CD4-positive, alpha-beta T cell treated with Interleukin-17A for 1 hour (primary cell): Measurements from ENCODE around the gene MYT1.
"Not testable (repeated sequence)": the region's sequence is repeated elsewhere in the genome, so short reads cannot be mapped to it uniquely, and the experiment has no call there.

Experiments
- DNase-seq: peaks from one replicate; pipeline ENCODE4 v3.0.0-alpha.2; 2020

MYT1 gene

GRCh38 chr20:64220420-64220819 lies 56.2 kb downstream of the MYT1 start:
- no peak for DNase-seq

DNA sequence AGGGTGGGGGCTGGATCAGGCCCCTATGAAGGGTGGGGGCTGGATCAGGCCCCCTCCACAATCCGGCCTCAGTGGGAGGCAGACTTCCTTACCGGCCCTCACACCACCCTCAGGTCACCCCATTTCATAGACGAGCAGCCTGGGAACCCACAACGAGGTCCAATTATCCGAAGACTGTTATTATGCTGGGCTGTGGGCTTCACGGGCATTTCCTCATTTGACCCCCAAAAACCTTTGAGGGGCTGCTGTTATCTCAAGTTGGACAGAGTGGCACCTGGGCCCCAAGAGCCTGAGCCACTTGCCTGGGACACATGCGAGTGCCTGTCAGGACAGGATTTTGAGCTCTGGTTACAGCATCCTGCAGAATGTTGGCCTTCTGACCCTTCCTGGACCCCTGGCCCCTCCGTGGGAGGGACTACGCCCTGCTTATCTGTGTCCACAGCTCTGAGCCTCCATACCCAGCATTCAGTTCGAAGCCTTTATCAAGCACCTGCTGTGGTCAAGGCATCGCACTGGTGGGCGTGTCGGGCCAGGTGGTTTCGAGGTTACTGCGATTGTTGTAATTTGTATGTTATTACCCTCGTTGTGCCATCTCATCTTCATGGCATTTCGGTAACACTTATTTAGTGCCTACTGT lies 56.8 kb downstream of the MYT1 start:
- DNase-seq: no peak

GRCh38 chr20:64222291-64222735 lies 58.1 kb downstream of the MYT1 start:
- no peak for DNase-seq

GRCh38 chr20:64222851-64223525 lies 58.7 kb downstream of the MYT1 start:
- DNase-seq: no peak

- no peak for DNase-seq
Measured at GRCh38 chr20:64223526-64224067, 59.3 kb downstream of the MYT1 start.

- DNase-seq: no peak
Measured at GRCh38 chr20:64224351-64225170, 60.3 kb downstream of the MYT1 start.

- no peak for DNase-seq
Measured at GRCh38 chr20:64225171-64225595, 60.9 kb downstream of the MYT1 start.

DNA sequence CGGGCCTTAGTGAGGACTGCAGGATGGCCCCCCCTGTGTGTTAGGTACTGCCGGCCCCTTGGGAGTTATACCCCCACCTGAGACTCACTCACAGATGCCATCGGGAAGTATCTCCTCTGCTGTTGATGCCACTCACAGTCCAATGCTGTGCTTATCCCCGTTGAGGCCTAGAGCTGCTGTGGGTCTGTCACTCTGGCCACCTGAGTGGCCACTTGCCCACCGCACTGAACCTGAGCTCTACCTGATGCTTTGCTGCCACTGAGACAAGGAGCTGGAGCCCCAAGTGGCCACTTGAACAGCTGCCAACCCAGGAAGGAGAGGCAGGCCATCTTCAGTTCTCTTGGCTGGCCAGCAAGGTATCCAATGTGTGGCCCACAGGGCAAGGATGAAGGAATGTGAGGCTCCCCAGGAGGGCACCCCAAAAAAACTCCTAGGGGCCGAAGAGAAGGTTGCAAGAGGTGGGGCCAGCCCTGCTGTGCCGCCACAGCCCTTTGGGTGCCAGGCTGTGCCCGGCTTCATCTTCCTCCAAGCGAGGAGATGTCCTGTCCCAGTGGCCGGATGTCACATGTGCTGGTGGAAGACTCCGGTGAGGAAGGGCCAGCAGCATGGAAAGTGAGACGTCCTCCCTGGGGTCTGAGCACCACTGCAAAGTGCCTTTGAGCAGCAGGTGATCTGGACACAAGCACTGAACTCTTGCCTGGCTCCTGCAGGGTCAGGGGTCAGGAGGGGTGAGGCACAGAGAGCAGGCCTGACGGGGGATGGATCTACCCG lies 61.8 kb downstream of the MYT1 start:
- no peak for DNase-seq

- DNase-seq: peak; percentile 54
Measured at GRCh38 chr20:64226686-64227580, 62.7 kb downstream of the MYT1 start.

GRCh38 chr20:64228086-64228653 lies 63.9 kb downstream of the MYT1 start:
- no peak for DNase-seq

DNA sequence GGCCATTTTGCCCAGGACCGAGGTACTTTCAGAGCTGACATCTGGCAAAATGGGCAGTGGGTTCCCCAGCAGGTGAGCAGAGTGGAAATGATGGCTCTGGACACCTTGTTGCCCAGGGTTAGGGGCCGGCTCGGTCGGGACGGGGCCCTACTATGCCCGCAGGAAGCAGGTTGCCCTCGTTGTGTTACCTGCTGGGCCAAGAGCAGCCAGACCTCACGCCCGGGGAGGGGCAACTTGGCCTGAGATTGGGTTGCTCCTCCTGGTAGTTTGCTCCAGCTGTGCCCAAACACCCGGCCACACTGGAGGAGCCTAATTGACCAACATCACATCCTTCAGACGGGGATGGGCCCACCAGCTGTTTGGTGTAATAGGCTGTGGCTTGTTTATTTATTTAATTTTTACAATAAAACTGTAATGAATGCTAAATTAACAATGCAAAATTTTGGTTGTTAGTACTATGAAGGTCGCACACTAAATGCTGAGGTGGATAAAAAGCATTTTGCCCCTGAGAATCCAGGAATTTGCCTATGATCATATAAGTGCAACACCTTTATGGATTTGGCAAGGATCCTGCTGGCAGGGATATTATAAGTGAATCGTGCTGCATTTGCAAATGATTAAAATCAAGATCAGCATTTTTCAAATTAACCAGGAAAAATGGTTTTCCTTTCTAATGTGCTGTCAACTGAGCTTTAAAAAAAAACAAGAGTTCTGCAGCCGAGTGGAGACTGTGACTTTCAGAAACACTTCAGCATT lies 64.7 kb downstream of the MYT1 start:
- DNase-seq: no peak

GRCh38 chr20:64229507-64230061 lies 65.3 kb downstream of the MYT1 start:
- no peak for DNase-seq

DNA sequence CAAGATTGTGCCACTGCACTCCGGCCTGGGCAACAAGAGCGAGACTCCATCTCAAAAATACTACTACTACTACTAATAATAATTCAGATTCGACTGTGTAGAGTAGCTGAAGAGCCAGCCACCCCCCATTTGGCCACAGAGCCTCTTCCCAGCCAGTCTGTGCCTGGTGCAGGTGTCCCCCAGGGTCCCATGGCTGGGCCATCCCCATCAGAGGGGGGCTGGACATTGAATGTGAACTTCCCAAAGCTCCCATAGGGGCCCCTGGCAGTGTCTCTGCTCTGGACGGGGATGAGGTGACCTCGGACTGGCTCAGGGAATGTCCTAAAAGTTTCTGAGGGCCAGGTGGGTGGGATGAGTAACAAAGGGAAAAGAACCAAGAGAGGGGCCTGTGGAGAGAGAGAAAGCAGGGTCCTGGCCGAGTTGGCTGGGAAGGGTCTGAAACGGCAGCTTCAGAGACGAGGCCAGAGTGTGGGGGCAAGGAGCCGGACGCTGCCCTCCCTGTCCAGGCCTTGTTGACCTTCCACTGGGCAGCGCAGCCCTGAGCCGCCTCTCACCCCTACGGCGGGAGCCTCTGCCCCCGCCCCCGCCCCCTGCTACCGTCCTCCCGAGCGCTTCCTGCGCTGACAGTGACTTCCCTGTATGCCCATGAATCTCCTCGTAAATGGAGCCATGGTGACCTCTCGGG lies 66.4 kb downstream of the MYT1 start:
- no peak for DNase-seq

GRCh38 chr20:64231621-64232550 lies 67.6 kb downstream of the MYT1 start:
- no peak for DNase-seq

DNA sequence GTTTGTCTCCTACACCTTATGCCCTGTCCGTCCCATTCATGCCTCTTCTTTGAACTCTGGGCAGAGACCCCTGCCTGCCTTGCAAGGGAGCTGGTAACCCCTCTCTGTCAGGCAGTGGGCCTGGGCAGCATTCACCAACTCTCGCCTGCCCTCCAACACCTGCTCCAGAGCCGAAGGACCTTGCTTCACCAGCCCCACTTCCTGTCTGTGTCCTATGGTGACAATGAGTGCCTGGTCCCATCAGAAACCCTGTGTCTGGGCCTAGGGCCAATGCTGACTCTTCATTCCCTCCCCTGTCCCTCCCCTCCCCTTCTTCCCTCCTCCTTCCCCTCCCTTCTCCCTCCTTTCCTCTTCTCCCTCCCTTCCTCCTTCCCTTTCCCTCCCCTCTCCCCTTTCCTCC lies 68.5 kb downstream of the MYT1 start:
- DNase-seq: no peak

DNA sequence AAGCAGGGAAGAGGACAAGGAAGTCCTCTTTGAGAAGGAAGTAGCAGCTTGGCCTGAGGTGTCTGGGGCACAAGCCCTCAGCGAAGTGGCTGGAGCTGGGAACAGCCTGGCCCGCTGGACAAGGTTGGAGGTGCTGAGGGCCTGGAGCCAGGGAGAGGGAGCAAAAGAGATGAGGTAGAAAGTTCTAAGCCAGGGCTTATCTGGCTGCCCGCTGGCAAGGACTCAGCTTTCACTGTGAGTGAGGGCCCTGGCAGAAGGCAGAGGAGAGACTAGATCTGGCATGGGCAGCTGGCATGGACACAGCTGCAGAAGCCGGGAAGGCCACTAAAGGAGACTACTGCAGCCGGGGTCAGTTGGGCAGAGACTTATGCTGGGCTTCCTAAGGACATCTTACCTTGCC lies 69.5 kb downstream of the MYT1 start:
- no peak for DNase-seq

- DNase-seq: no peak
Measured at GRCh38 chr20:64234291-64234791, 70.1 kb downstream of the MYT1 start.

DNA sequence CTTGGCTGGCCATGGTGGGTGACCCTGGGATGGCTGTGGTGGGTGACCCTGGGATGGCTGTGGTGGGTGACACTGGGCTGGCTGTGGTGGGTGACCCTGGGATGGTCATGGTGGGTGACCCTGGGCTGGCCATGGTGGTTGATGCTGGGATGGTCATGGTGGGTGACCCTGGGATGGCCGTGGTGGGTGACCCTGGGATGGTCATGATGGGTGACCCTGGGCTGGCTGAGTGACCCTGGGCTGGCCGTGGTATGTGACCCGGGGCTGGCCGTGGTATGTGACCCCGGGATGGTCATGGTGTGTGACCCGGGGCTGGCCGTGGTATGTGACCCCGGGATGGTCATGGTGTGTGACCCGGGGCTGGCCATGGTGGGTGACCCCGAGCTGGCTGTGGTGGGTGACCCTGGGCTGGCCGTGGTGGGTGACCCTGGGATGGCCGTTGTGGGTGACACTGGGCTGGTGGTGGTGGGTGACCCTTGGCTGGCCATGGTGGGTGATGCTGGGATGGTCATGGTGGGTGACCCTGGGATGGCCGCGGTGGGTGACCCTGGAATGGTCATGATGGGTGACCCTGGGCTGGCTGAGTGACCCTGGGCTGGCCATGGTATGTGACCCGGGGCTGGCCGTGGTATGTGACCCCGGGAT lies 70.8 kb downstream of the MYT1 start:
- DNase-seq: not testable (repeated sequence)
